RWPE1 (cell line): ENCODE results near the gene DOC2A.
"Not testable (repeated sequence)": the region's sequence is repeated elsewhere in the genome, so short reads cannot be mapped to it uniquely, and the experiment has no call there.

Experiments used
- CTCF ChIA-PET: fragments of 350-600 bp; sonication (Branson Sonifier 250); formaldehyde crosslinking; extraction: SDS; loops from one replicate; lab custom pipeline; 2021; lab: Yijun Ruan, JAX
- POLR2A ChIA-PET: fragments of 400-600 bp; formaldehyde crosslinking; extraction: SDS; loops from one replicate; lab custom pipeline; 2020; ENCODE audit warnings: antibody characterized with exemption; ENCODE audit not compliant: low non-redundant PET; lab: Yijun Ruan, JAX
- DNase-seq: peaks from one replicate; pipeline ENCODE4 v3.0.0; 2012; ENCODE audit warnings: low spot score
- H3K27ac ChIP-seq: fragments of 450-650 bp; 2 replicates; pipeline ENCODE4 v1.5.1; 2017
- CTCF ChIP-seq: fragments of 450-650 bp; conservative IDR thresholded peaks from 2 replicates; pipeline ENCODE4 v1.5.1; 2017; ENCODE audit warnings: low read depth, mild to moderate bottlenecking

DOC2A gene

GRCh38 chr16:30023586-30023985 is 12.8 kb upstream of the DOC2A start:
- no peak overlapping the region for H3K27ac ChIP-seq
- no peak for TF ChIP-seq CTCF
- ChIA-PET POLR2A (no interaction called here), CTCF (interaction anchor here (0.6 to 1.8 kb wide), 5 partner anchors 9 to 741 kb away, joined by 3 to 9 read pairs (median 3); no protein-coding TSS in a partner anchor)
- DNase-seq = no peak

- POLR2A ChIA-PET = no interaction called here
- H3K27ac ChIP-seq = no peak within 1 kb of the TSS
- CTCF ChIA-PET = interaction anchor here (0.8 to 1.8 kb wide), 4 partner anchors 10 to 740 kb away, joined by 3 to 9 read pairs (median 4); no protein-coding TSS in a partner anchor
- no peak for TF ChIP-seq CTCF
- DNase-seq = no peak
Observed at GRCh38 chr16:30022887-30023286, 12.1 kb upstream of the DOC2A start, which contains the start of gene C16orf92. TSS of gene C16orf92 (plus strand) at chr16:30023198. CDS start at chr16:30023341, 143 bp downstream.

- CTCF ChIA-PET = interaction anchor here (0.6 to 3.0 kb wide), 2 partner anchors 13 to 57 kb away, joined by 3 to 17 read pairs; no protein-coding TSS in a partner anchor
- H3K27ac ChIP-seq = no peak overlapping the region
- TF ChIP-seq CTCF = no peak
- no peak for DNase-seq
- POLR2A ChIA-PET = no interaction called here
Observed at GRCh38 chr16:30018731-30019158, 7.9 kb upstream of the DOC2A start.

- not testable (repeated sequence) for DNase-seq, H3K27ac ChIP-seq
- CTCF ChIA-PET = interaction anchor here (0.6 to 3.0 kb wide), 6 partner anchors 12 to 1541 kb away, joined by 3 to 17 read pairs (median 4); no protein-coding TSS in a partner anchor
- POLR2A ChIA-PET = interaction anchor here (0.6 kb wide), 1 partner anchor 48 kb away, joined by 5 read pairs; no protein-coding TSS in a partner anchor
Observed at GRCh38 chr16:30017937-30018336, 7.1 kb upstream of the DOC2A start.

GRCh38 chr16:30017277-30017656 is 6.4 kb upstream of the DOC2A start:
- DNase-seq = no peak
- TF ChIP-seq CTCF = no peak
- H3K27ac ChIP-seq = no peak overlapping the region
- POLR2A ChIA-PET = no interaction called here
- CTCF ChIA-PET = interaction anchor here (0.6 to 3.0 kb wide), 6 partner anchors 12 to 1541 kb away, joined by 3 to 17 read pairs (median 4); partner anchors contain the start of gene TMEM219

GRCh38 chr16:30016555-30017276 is 5.9 kb upstream of the DOC2A start:
- DNase-seq = no peak
- TF ChIP-seq CTCF = no peak
- H3K27ac ChIP-seq = no peak overlapping the region
- CTCF ChIA-PET = interaction anchor here (0.6 to 3.0 kb wide), 3 partner anchors 11 to 325 kb away, joined by 4 to 17 read pairs (median 5); partner anchors contain the start of gene TMEM219
- POLR2A ChIA-PET = no interaction called here

GRCh38 chr16:30015450-30015849 is 4.6 kb upstream of the DOC2A start:
- DNase-seq, H3K27ac ChIP-seq, POLR2A ChIA-PET: not testable (repeated sequence)
- CTCF ChIA-PET = interaction anchor here (0.9 kb wide), 1 partner anchor 10 kb away, joined by 3 read pairs; no protein-coding TSS in a partner anchor

GRCh38 chr16:30012598-30012997 is 1.8 kb upstream of the DOC2A start:
- POLR2A ChIA-PET, H3K27ac ChIP-seq, DNase-seq: not testable (repeated sequence)
- CTCF ChIA-PET = interaction anchor here (0.6 kb wide), 1 partner anchor 22 kb away, joined by 3 read pairs; no protein-coding TSS in a partner anchor
